Psoas muscle (tissue), 8 donors: ENCODE data around the gene ISG20L2. TPM values are rescaled to one million over a fixed set of nuclear protein-coding genes. Genes with fewer than 3 reads are reported as not detected.

Experiments used
- ATAC-seq, 4 donors: fragments of 200-7000 bp; cut with Tn5 transposase; one replicate each; pipeline ENCODE4 v1.9.1; 2020; ENCODE audit warnings: moderate library complexity in 3 of 4, mild to moderate bottlenecking in 2 of 4
- DNase-seq, 2 donors: peaks; one replicate each; pipeline ENCODE4 v3.0.0-alpha.2; 2020
- H3K27ac ChIP-seq: fragments of 200-600 bp; one replicate; pipeline ENCODE4 v1.8.0; 2022
- H3K27me3 ChIP-seq, 3 donors: fragments of 200-600 bp in 1 of 3; one replicate each; pipeline versions ENCODE4 v1.6.1 to v1.8.0; 2013 to 2022; ENCODE audit warnings: low read length in 2 of 3, mild to moderate bottlenecking in 2 of 3, moderate library complexity in 1 of 3; ENCODE audit not compliant: insufficient read depth in 3 of 3
- H3K36me3 ChIP-seq, 2 donors: fragments of 200-600 bp in 1 of 2; one replicate each; pipeline versions ENCODE4 v1.6.1 to v1.8.0; 2013 to 2022; ENCODE audit warnings: low read depth in 1 of 2, mild to moderate bottlenecking in 1 of 2, moderate library complexity in 1 of 2; ENCODE audit not compliant: insufficient read depth in 1 of 2
- H3K4me1 ChIP-seq: fragments of 200-600 bp; one replicate; pipeline ENCODE4 v1.8.0; 2022
- H3K4me3 ChIP-seq: fragments of 200-600 bp; one replicate; pipeline ENCODE4 v1.8.0; 2022; ENCODE audit warnings: mild to moderate bottlenecking
- H3K9me3 ChIP-seq: fragments of 200-600 bp; one replicate; pipeline ENCODE4 v1.8.0; 2022
- WGBS, 3 donors: extraction: QIAGEN DNeasy Blood & Tissue Kit; methylation state at CpG; one replicate each; pipeline versions ENCODE4 v1.1.6 to v1.1.7; 2013; 5-methylcytosine and 5-hydroxymethylcytosine counted together
- intact Hi-C, 2 donors: fragments of 100-400 bp; cut with DNase I; formaldehyde crosslinking; loops; one replicate each; pipeline versions ENCODE4 v1.11.0 to v1.14.2; 2022
- polyA plus RNA-seq, 3 donors: library from polyadenylated mRNA; stranded (reverse); fragments of 200-250 nt; gene quantifications; one replicate each; pipeline ENCODE4 v1.2.3, GENCODE V29; 2013
- total RNA-seq, 4 donors: library from RNA; stranded (reverse); fragmentation: NEBNext Ultra II Directional in 2 of 4; extraction: Animal tissue kit (Norgen Biotek cat#: 25700) in 2 of 4; gene quantifications; one replicate each; pipeline versions ENCODE4 v1.2.1 to v1.2.4, GENCODE V29; 2021 to 2023
- TF ChIP-seq, protein P1 (sequence below): fragments of 200-600 bp; IDR thresholded peaks from one replicate; pipeline ENCODE4 v1.8.0; 2022; ENCODE audit warnings: antibody characterized with exemption
- donor health status: healthy with polysubstance abuse.
- donor health status: DM: no; HTN: no; CAD: no; lungs with moderate emphysema.
- donor health status: Bipolar disorder and iron deficiency.
- donor health status: healthy.
- donor health status: DM: yes; HTN: yes; CAD: no.
- donor health status: DM: no; HTN: no; CAD: no.
- donor health status: DM: no; HTN: no; CAD: no.
- donor health status: DM: yes; HTN: yes; CAD: no.

Gene ISG20L2
- total and polyA plus RNA-seq, 7 donors = 7.4 to 20.4 (median 18.2) TPM

DNA sequence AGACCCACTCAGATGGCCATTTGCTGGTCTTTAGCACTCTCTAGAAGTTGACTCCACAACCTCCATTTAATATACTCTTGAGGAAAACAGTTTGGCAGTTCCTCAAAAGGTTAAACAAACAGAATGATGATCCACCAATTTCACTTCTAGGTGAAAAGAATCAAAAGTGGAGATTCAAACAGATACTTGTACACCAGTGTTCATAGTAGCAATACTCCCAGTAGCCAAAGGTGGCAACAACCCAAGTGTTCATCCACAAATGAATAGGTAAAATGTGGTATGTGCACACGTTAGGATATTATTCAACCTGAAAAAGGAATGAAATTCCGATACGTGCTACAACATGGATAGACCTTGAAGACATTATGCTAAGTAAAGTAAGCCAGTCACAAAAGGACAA is 45.0 kb upstream of the ISG20L2 start:
- intact Hi-C loops = no loop called here
- ATAC-seq (no peak), DNase-seq (no peak)
- H3K9me3 ChIP-seq = no peaks in the 10 kb centered on the region
- TF ChIP-seq, protein P1, sequence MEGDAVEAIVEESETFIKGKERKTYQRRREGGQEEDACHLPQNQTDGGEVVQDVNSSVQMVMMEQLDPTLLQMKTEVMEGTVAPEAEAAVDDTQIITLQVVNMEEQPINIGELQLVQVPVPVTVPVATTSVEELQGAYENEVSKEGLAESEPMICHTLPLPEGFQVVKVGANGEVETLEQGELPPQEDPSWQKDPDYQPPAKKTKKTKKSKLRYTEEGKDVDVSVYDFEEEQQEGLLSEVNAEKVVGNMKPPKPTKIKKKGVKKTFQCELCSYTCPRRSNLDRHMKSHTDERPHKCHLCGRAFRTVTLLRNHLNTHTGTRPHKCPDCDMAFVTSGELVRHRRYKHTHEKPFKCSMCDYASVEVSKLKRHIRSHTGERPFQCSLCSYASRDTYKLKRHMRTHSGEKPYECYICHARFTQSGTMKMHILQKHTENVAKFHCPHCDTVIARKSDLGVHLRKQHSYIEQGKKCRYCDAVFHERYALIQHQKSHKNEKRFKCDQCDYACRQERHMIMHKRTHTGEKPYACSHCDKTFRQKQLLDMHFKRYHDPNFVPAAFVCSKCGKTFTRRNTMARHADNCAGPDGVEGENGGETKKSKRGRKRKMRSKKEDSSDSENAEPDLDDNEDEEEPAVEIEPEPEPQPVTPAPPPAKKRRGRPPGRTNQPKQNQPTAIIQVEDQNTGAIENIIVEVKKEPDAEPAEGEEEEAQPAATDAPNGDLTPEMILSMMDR = no peak
- H3K27ac ChIP-seq = no peak overlapping the region
- 91 to 92% (median 91%) methylated on average over 3 of the region's 3 CpGs for WGBS, 3 donors
- peaks cover 0 to 19% of the 10 kb centered on the region in 2 donors for H3K36me3 ChIP-seq
- H3K4me3 ChIP-seq = no peak overlapping the region
- H3K27me3 ChIP-seq = no peaks in the 10 kb centered on the region
- peaks cover 66% of the 10 kb centered on the region for H3K4me1 ChIP-seq

DNA sequence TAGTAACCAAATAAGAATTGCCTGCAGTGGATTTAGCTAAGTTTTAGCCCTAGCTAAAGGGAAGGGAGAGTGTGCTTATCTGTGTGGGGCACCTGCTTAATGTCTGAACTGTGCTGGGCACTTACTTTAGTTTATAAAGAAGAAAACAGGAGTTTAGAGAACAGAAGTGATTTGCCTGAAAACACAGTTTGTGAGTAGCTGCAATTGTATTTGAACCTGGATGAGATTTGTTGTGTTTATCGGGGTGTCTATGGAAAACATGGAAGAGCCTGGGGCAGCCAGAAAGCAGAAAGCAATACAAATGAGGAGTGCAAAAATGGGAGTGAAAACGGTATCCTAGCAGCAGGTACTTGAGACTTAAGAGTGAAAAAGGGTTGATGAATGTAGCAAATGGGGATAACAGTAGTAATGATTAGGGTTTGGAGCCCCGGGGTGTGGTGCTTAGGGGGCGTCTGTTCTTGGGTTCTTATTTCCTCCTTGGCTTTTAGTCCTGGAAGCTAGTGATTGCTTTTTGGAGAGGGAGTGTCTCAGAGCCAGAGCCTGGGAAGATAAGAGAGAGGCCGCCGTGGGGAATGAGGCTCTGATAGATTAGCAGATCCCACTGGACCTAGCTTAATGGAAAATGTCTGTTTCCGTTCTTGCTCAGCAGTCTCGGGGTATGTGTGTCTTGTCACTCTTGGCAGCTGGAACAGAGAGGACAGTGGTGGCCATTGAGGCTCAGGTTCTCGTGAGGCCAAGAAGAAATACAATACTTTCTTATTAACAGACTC is 44.3 kb upstream of the ISG20L2 start:
- no peaks in the 10 kb centered on the region for H3K27me3 ChIP-seq
- H3K4me3 ChIP-seq = no peak overlapping the region
- intact Hi-C loops = no loop called here
- ATAC-seq = no peak
- TF ChIP-seq, protein P1 = no peak
- H3K27ac ChIP-seq = no peak overlapping the region
- H3K9me3 ChIP-seq = no peaks in the 10 kb centered on the region
- H3K36me3 ChIP-seq = peaks cover 0 to 19% of the 10 kb centered on the region in 2 donors
- WGBS, 3 donors = 41 to 49% (median 43%) methylated on average over 9 of the region's 9 CpGs
- peaks cover 69% of the 10 kb centered on the region for H3K4me1 ChIP-seq
- no peak for DNase-seq

DNA sequence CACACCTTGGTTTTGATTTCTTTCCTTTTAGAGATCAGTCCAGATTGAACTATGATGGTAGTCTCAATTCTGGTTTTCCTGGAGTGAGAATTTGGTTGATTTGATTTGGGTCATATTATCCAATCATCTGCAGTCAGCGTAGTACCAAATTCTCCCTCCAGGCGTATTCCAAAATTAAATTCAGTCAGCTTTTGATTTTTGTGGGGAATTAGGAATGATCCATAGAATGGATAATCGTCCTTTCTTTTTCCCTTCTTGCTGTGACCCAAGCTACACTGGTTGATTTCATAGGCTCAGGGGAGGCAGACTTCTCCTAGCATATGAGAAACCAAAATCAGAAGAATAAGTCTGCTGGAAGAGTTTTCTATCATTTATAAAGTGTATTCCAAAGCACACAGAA is 43.7 kb upstream of the ISG20L2 start:
- H3K4me1 ChIP-seq = peaks cover 65% of the 10 kb centered on the region
- WGBS, 3 donors = 76 to 96% (median 81%) methylated on average over 3 of the region's 3 CpGs
- no peak for ATAC-seq
- intact Hi-C loops = no loop called here
- no peak overlapping the region for H3K4me3 ChIP-seq
- H3K9me3 ChIP-seq = no peaks in the 10 kb centered on the region
- TF ChIP-seq, protein P1 = no peak
- H3K36me3 ChIP-seq = peaks cover 0 to 19% of the 10 kb centered on the region in 2 donors
- H3K27me3 ChIP-seq = no peaks in the 10 kb centered on the region
- no peak overlapping the region for H3K27ac ChIP-seq
- no peak for DNase-seq

DNA sequence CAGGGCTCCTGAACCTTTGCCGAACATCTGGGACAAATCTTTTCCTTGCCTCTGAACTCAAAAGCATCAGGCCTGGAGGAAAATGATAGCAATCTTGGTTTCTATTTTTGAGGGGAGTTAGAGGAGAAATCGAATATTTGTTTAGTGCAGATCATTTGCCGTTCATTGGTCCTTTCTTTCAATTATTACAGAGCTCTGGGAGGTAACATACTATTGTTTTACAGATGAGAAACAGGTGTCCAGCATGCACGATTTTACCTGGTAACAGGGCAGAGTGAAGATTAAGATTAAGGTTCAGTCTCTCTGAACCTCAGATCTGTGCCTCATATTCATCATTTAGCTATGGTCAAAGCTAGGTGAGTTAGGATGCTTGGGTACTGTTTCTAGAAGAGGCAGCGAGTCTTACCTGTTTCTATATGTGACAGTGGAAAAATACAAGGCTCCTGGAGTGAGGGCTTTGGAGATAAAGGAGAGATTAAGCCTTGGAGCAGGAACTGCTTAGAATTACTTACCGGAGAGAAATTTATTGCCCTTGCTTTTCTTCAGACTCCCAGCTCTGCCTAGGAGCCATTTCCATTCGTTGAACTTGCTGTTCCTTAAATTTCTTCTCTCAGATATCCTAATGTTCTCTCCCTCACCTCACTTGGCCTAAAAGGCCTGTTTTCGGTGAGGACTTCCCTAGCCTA is 40.2 kb upstream of the ISG20L2 start:
- H3K27ac ChIP-seq = peak overlapping the region; percentile 96
- TF ChIP-seq, protein P1 = no peak
- intact Hi-C loops = loop anchor here (2.0 to 5.0 kb wide), 2 partner anchors 40 to 41 kb away; partner anchors contain the start of genes ISG20L2 (in 2 of the 2) and METTL25B (in 2 of the 2)

More for the DNA sequence above, 40.2 kb upstream of the ISG20L2 start:
- ATAC-seq = no peak
- DNase-seq = no peak
- peaks cover 62% of the 10 kb centered on the region for H3K4me1 ChIP-seq
- H3K9me3 ChIP-seq = no peaks in the 10 kb centered on the region
- H3K27me3 ChIP-seq = no peaks in the 10 kb centered on the region
- peak overlapping the region; percentile 95 for H3K4me3 ChIP-seq
- WGBS, 3 donors = 21 to 32% (median 24%) methylated on average over 8 of the region's 8 CpGs
- peaks cover 0 to 19% of the 10 kb centered on the region in 2 donors for H3K36me3 ChIP-seq
